GM19324 (cell line): ENCODE measurements around the gene CCND3.

Source experiments
- ATAC-seq: cut with Tn5 transposase; IDR thresholded peaks from one replicate; pipeline ENCODE4 v1.9.1; 2021; ENCODE audit warnings: mild to moderate bottlenecking, moderate library complexity; ENCODE audit not compliant: unreplicated experiment, low FRiP score

The CCND3 gene

DNA sequence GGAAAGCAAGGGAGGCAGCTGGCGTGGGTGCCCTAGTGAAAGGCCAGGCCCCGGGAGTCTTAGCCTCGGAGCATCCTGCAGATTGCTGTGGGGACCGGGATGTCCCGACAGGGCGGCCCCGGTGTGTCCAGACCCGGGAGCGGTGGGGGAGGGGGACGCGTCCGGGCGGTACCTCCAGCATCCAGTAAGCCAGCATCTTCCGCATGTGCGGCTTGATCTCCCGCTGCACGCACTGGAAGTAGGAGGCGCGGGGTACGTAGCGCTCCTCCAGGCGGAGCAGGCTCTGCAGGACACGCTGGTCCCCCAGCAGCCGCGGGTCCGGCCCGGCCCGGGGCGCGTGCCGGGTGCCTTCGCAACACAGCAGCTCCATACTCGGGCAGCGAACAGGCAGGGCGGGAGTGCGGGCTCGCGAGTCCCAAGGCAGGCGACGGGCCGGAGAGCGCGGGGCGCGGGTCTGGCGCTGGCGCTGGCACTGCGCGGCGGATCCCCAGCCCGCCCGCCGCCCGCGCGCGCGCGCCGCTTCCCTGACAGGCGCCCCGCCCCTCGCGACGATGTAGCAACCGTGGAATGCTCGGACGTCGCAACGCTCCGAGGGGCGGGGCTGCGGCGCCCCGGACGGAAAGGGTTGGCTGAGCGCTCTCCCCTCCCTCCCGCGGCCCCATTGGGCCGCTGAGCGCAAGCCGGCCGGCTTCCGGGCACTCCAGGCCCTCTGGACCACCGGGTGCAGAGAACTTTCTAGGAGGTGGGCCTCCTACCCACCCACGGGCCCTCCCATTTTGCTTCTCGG is at the start of gene CCND3:
Gene CCND3, minus strand, starts transcription at position 529 of the 787 bp plus-strand sequence. Its CDS starts 159 bp downstream, at position 370.
- peak; percentile 90 for ATAC-seq

DNA sequence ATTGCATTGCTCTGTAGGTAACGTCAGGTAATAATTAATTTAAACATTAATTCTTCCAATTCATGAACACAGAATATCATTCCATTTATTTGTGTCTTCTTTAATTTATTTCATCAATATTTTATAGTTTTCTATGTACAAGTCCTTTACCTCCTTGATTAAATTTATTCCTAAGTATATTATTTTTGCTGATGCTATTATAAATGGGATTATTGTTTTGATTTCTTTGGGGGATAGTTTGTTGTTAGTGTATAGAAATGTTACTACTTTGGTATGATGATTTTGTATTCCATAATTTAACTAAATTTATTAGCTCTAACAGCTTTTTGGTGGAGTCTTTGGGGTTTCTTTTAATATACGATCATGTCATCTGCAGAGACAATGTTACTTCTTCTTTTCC is 44.7 kb upstream of the CCND3 start:
- ATAC-seq, result no peak

- no peak for ATAC-seq
Measured at GRCh38 chr6:41984623-41985022, 43.0 kb upstream of the CCND3 start.

- no peak for ATAC-seq
Measured at GRCh38 chr6:41976794-41977484, 35.3 kb upstream of the CCND3 start.

DNA sequence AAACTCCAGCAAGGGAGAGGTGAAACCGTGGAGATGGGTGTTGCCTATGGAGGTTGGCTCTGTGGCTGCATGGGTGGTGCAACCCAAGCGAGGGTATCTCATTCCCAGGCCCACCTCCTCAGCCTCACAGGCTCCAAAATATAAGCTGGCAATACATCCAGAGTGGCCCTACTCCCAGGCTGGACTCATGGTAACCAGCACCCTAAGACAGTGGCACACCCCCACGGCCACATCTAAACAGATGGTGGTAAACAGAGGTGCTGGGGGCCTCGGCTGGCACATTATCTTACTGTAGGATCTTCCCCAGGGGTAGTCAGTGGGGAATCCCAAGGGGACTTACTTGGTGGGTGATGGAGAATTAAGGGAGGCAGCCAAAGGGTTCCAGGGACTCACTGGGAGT is 33.7 kb upstream of the CCND3 start:
- no peak for ATAC-seq

DNA sequence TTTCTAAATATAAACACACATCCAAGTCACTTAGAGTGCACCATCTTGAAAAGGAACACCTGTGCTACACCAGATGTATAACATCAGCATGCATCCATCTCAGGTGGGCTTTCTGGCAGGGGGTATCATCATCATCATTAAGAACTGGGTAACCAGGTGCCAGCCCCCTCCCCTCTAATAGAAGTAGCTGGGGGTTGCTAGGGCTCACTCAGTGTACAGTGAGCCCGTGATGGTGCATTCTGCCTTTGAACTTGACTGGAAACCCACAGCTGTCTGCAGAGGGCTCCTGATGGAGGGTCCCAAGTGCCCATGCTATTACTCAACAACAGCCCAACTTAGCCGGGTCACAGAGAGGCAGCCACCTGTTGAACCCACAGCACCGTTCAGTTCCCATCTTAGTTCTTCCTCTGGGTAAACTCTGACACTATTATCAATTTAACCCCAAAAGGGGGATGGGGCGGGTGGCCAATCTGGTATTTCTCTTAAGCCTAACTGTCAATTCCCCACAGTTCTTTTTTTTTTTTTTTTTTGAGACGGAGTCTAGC is 32.7 kb upstream of the CCND3 start:
- no peak for ATAC-seq

- no peak for ATAC-seq
Measured at GRCh38 chr6:41972826-41973225, 31.2 kb upstream of the CCND3 start.

DNA sequence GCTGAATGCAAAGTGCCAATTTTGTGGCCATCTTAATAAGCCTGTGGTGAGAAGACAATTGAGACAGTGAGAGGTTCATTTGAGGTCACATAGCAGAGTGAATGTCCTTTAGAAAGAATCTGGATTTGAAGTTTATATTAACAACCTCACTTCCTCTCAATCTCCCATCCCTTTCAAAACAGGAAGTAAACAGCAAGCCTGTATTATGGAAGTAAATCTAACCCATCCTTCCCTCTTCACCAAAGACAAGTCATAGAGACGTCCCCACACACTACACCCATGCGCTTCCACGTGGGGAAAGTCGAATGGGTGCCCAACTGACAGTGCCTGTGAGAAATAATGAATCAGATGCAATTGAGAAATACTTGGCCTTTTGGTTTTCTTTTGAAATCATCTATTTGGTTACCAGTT is 28.8 kb upstream of the CCND3 start:
- ATAC-seq, result no peak

GRCh38 chr6:41967312-41968287 is 26.0 kb upstream of the CCND3 start:
- ATAC-seq, result no peak

DNA sequence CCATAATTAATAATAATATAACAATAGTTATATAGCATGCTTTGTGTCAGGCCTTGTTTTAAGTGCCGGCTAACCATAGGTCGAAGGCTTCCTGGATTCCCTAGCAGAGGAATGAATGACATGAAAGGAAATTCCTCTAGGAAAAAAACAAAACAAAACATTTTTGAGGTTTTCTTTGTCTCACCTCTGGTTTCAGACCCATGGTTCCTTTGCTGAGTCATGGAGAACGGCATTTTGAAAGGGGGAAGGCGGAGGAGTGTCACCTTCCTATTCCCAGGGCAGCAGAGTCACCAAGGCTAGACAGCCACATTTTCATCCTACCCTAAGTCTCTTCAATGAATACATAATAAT is 25.3 kb upstream of the CCND3 start:
- ATAC-seq, result no peak

DNA sequence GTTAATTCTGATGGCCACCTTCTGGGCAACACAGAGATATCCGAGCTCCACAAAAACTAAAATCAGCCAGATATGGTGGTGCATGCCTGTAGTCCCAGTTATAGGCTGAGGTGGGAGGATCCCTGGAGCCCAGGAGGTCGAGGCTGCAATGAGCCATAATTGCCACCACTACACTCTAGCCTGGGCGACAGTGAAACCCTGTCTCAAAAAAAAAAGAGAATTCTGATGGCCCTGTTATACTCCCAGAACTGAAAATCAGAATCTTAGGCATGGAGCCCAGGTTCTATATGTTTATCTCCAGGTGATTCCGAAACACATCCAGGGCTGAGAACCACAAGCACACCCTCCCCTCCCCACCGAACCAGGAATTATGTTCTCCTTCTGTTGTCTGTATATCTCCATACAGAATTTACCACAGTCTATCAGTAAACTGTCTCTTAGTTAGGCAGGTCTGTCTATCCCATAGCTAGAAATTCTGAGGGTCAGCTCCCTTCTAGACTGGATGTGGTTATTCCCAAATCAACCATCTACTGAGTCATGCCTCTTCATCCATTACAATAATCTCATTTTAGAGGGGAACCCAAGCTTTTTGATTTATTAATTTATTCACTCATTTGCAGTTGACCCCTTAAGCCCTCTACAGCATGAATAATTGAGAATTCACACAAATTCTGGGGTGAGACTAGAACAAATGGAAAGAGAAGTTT is 24.8 kb upstream of the CCND3 start:
- no peak for ATAC-seq

DNA sequence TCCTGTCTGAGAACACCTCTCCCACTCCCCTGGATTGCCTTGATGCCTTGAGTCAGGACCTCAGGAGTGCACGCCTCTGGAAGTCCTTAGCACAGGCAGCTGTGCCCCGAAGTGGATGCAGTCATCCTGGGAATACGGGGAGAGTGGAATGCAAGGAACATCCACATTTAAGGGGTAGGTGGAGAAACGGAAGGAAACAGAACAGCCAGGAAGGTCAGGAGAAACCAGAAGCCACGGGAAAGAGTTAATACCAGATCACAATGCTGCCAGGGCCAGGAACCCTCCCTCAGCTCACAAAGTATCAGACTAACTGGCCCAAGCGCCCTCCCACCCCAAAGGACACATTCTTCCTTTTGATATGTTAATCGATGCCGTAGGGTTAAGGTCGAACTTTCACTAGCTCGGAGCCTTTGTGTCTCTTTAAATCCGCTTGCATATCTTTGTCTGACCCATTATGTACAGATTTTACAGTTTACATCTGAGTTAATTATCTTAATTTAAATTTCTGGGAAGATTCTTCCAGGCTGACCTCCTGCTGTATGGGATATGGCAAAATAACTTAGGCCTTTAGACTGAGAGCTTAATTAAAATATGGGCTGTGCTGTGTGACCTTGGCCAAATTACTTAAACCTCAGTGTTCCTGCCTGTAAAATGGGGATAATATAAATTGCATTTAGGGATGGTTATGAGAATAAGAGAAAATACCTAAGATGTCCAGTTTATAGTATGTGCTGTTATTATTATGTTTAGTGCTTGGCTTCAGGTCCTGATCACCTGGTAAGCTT is 24.0 kb upstream of the CCND3 start:
- ATAC-seq, result no peak

- no peak for ATAC-seq
Measured at GRCh38 chr6:41964201-41964887, 22.7 kb upstream of the CCND3 start.

GRCh38 chr6:41963371-41963770 is 21.8 kb upstream of the CCND3 start:
- no peak for ATAC-seq

DNA sequence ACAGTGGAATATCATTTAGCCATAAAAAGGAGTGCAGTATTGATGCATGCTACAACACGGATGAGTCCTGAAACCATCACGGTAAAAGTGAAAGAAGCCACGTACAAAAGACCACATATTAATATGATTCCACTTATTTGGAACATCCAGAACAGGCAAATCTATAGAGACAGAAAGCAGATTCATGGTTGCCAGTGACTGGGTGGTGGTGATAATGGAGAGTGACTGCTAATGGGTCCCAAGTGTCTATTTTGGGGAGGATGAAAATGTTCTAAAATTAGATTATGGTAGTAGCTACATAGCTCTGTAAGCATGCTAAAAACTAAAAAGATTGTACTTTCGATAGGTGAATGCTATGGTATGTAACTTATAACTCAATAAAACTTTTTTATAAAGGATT is 18.4 kb upstream of the CCND3 start:
- ATAC-seq, result no peak

- ATAC-seq, result no peak
Measured at GRCh38 chr6:41958022-41958856, 16.6 kb upstream of the CCND3 start.

GRCh38 chr6:41957117-41957516 is 15.5 kb upstream of the CCND3 start:
- no peak for ATAC-seq

GRCh38 chr6:41955412-41955811 is 13.8 kb upstream of the CCND3 start:
- ATAC-seq, result no peak
